ENCODE data around the gene TNFRSF11A. TPM values are rescaled to one million over a fixed set of nuclear protein-coding genes. Genes with fewer than 3 reads are reported as not detected.

TNFRSF11A gene
- total and polyA plus RNA-seq, 2 donors (not counting 1 experiment from before 2014, with no cell fraction given): 0.01 to 1.7 TPM

DNA sequence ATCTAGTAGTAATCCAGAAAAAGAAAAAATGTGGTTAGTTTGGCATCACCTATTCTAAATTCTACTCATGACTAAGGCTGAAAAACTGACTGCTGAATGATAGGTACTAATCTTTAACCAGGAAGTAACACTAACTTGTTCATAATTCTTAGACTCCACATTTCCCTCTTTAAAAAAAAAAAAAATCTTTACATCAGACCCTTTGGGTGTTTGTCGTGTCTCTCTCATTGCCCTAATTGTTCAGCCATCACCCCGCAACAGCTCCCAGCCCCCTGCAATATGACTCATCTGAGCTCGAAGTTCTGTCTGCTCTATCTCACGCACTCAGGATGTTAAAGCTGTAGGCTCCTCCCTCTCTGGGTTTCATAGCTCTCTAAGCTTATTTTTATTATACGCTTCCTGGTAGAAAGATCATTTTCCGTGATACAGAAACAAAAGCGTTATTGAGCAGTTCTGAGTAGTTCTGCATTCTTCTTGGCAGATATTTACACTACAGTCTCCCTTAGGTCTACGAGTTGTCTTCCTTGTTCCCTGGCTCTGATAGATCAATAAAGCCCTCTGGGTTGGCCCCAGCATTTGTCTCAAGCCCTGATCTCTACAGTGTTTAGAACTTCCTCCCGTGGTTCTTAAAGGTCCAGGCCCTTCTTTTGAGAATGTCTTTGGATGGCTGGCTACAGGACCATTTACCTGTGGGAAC is 95.6 kb downstream of the TNFRSF11A start:
- H3K9ac ChIP-seq (ENCODE audit: low read length): peak overlapping the region; percentile 61
- Mint-ChIP-seq H3K27me3 (peaks cover 6% of the 10 kb centered on the region), H3K4me3 (peak overlapping the region; percentile 79), H3K9me3 (ENCODE audit: insufficient read depth) (no peaks in the 10 kb centered on the region), H3K4me1 (peaks cover 13% of the 10 kb centered on the region), H3K27ac (peak overlapping the region; percentile 27)
- ChIA-PET CTCF (interaction anchor here (0.7 to 3.3 kb wide), 9 partner anchors 10 to 172 kb away, joined by 3 to 19 read pairs (median 4); no protein-coding TSS in a partner anchor), POLR2A (interaction anchor here (0.7 kb wide), 1 partner anchor 28 kb away, joined by 4 read pairs; no protein-coding TSS in a partner anchor)
- WGBS (ENCODE audit: insufficient coverage): 0% methylated on average over 4 of the region's 9 CpGs
- H2AFZ ChIP-seq (ENCODE audit: insufficient read depth, low read depth, low read length, poor library complexity, severe bottlenecking): peak overlapping the region; percentile 88
- H3K27me3 ChIP-seq (replicated peaks in 1 of 4; ENCODE audit: control extremely low read depth in 1 of 4, control insufficient read depth in 3 of 4, insufficient read depth in 4 of 4, low read length in 3 of 4): no peaks in the 10 kb centered on the region
- H3K79me2 ChIP-seq (ENCODE audit: control insufficient read depth, insufficient read depth, low read length): no peaks in the 10 kb centered on the region
- intact Hi-C loops (cut with micrococcal nuclease): loop anchor here (2.0 kb wide), 1 partner anchor 96 kb away; the partner anchor contains the start of gene TNFRSF11A
- H4K20me1 ChIP-seq (ENCODE audit: control insufficient read depth, insufficient read depth, low read length, poor library complexity, severe bottlenecking): no peaks in the 10 kb centered on the region
- H3K36me3 ChIP-seq (replicated peaks in 1 of 2; ENCODE audit: control extremely low read depth in 1 of 2, control insufficient read depth in 1 of 2, extremely low read depth in 1 of 2, insufficient read depth in 2 of 2, low read length in 1 of 2): no peaks in the 10 kb centered on the region
- DNase-seq (peak; percentile 57), ATAC-seq (ENCODE audit: low read depth) (peak; percentile 95)
- no peaks in the 10 kb centered on the region for H3K9me3 ChIP-seq (ENCODE audit: control extremely low read depth in 1 of 3, control insufficient read depth in 2 of 3, insufficient read depth in 1 of 3, low read length in 2 of 3)
- H3K4me2 ChIP-seq (replicated peaks; ENCODE audit: low read depth, low read length, poor library complexity, severe bottlenecking): peak overlapping the region; percentile 76
- TF ChIP-seq, protein P1, sequence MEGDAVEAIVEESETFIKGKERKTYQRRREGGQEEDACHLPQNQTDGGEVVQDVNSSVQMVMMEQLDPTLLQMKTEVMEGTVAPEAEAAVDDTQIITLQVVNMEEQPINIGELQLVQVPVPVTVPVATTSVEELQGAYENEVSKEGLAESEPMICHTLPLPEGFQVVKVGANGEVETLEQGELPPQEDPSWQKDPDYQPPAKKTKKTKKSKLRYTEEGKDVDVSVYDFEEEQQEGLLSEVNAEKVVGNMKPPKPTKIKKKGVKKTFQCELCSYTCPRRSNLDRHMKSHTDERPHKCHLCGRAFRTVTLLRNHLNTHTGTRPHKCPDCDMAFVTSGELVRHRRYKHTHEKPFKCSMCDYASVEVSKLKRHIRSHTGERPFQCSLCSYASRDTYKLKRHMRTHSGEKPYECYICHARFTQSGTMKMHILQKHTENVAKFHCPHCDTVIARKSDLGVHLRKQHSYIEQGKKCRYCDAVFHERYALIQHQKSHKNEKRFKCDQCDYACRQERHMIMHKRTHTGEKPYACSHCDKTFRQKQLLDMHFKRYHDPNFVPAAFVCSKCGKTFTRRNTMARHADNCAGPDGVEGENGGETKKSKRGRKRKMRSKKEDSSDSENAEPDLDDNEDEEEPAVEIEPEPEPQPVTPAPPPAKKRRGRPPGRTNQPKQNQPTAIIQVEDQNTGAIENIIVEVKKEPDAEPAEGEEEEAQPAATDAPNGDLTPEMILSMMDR (IDR thresholded peaks at IDR 0.05): no peak
- no peak for TF ChIP-seq EZH2 (IDR thresholded peaks at IDR 0.05; ENCODE audit: borderline replicate concordance, insufficient read depth, low read depth, low read length, poor library complexity, severe bottlenecking)
- peak overlapping the region; percentile 3 to 57 (median 34) for H3K4me3 ChIP-seq (ENCODE audit: control extremely low read depth in 1 of 5, extremely low read depth in 1 of 5, insufficient read depth in 1 of 5, low read depth in 2 of 5, low read length in 4 of 5)
- peak overlapping the region; percentile 24 to 76 for H3K27ac ChIP-seq (ENCODE audit: low read length in 2 of 2)
- peaks cover 13 to 14% of the 10 kb centered on the region in 2 donors for H3K4me1 ChIP-seq (ENCODE audit: control insufficient read depth in 2 of 2, insufficient read depth in 2 of 2, low read length in 2 of 2)

Measured in B cell (primary cell).